Mucosa of descending colon (tissue), 3 donors: Measurements from ENCODE around the gene IGF2R. TPM values are rescaled to one million over a fixed set of nuclear protein-coding genes. Genes with fewer than 3 reads are reported as not detected.

Source experiments
- ATAC-seq: fragments of 200-7000 bp; cut with Tn5 transposase; one replicate; pipeline ENCODE4 v1.9.1; 2020; ENCODE audit warnings: mild to moderate bottlenecking, moderate library complexity
- DNase-seq, 3 donors: peaks; one replicate each; pipeline ENCODE4 v3.0.0-alpha.2; 2020
- H3K36me3 ChIP-seq: fragments of 200-600 bp; one replicate; pipeline ENCODE4 v1.8.0; 2021; ENCODE audit warnings: low read depth, mild to moderate bottlenecking
- H3K4me1 ChIP-seq: fragments of 200-600 bp; one replicate; pipeline ENCODE4 v1.8.0; 2021; ENCODE audit warnings: low read depth, mild to moderate bottlenecking
- H3K4me3 ChIP-seq: fragments of 200-600 bp; one replicate; pipeline ENCODE4 v1.8.0; 2021; ENCODE audit warnings: mild to moderate bottlenecking
- H3K9me3 ChIP-seq: fragments of 200-600 bp; one replicate; pipeline ENCODE4 v1.8.0; 2021; ENCODE audit warnings: mild to moderate bottlenecking
- intact Hi-C, 2 donors: fragments of 100-400 bp; cut with DNase I in 1 of 2; cut with micrococcal nuclease in 1 of 2; formaldehyde crosslinking; loops; one replicate each; pipeline versions ENCODE4 v1.11.0 to v1.11.1; 2022; cut with DNase I, micrococcal nuclease
- total RNA-seq, 3 donors: library from RNA; stranded (reverse); fragmentation: NEBNext Ultra II Directional in 2 of 3; extraction: Animal tissue kit (Norgen Biotek cat#: 25700) in 2 of 3; gene quantifications; one replicate each; pipeline versions ENCODE4 v1.2.1 to v1.2.4, GENCODE V29; 2021 to 2023
- TF ChIP-seq, protein P1 (sequence below): fragments of 200-600 bp; IDR thresholded peaks from one replicate; pipeline ENCODE4 v1.8.0; 2022; ENCODE audit warnings: antibody characterized with exemption, mild to moderate bottlenecking
- donor health status: DM: no; HTN: no; CAD: no; lungs with moderate emphysema.
- donor health status: DM: no; HTN: no; CAD: no.
- donor health status: DM: no; HTN: yes; CAD: no.

IGF2R gene
- total RNA-seq, 3 donors from 2014 or later: 97.7 to 112 (median 101) TPM

DNA sequence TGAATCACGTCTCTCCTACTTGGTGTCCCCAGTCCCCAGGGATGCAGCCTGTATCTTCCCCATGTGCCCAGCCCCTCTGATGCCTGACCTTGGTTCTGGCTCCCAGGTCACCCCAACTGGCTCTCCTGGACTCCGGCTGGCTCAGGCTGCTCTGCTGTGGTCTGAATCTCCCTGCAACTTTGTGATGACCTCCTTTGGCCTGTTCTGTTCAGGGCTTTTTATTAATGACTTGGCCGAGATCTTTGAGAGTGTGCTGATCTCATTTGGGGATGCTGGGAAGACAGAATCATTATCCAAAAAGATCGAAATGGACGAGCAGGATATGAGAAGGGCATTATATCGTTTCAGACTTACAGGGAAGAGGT is 67.4 kb downstream of the IGF2R start:
- ATAC-seq (no peak), DNase-seq (no peak)
- TF ChIP-seq, protein P1, sequence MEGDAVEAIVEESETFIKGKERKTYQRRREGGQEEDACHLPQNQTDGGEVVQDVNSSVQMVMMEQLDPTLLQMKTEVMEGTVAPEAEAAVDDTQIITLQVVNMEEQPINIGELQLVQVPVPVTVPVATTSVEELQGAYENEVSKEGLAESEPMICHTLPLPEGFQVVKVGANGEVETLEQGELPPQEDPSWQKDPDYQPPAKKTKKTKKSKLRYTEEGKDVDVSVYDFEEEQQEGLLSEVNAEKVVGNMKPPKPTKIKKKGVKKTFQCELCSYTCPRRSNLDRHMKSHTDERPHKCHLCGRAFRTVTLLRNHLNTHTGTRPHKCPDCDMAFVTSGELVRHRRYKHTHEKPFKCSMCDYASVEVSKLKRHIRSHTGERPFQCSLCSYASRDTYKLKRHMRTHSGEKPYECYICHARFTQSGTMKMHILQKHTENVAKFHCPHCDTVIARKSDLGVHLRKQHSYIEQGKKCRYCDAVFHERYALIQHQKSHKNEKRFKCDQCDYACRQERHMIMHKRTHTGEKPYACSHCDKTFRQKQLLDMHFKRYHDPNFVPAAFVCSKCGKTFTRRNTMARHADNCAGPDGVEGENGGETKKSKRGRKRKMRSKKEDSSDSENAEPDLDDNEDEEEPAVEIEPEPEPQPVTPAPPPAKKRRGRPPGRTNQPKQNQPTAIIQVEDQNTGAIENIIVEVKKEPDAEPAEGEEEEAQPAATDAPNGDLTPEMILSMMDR: no peak
- H3K4me3 ChIP-seq: no peak overlapping the region
- no peaks in the 10 kb centered on the region for H3K9me3 ChIP-seq
- peaks cover 16% of the 10 kb centered on the region for H3K36me3 ChIP-seq
- intact Hi-C loops: no loop called here
- H3K4me1 ChIP-seq: no peaks in the 10 kb centered on the region

DNA sequence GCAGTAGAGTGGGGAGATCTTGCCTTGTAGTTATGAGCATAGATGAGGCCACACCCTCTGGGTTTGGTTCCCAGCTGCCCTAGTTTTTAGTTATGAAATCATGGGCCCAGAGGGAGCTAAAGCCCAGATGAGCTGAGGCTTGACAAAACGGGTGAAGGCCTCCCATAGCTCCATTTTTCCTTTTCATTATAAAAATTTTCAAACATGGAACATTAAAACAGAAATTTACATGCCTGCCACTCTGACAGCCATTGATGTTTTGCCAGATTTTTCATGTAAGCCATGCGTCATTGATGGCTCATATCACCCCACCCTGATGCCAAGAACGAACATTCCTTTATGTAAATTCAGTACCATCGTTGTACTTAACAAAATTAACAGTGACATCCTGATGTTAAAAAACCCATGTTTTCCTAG is 67.9 kb downstream of the IGF2R start:
- no peak for ATAC-seq
- Histone ChIP-seq H3K4me1 (no peaks in the 10 kb centered on the region), H3K36me3 (peaks cover 16% of the 10 kb centered on the region), H3K4me3 (no peak overlapping the region), H3K9me3 (no peaks in the 10 kb centered on the region)
- intact Hi-C loops: no loop called here
- no peak for DNase-seq
- TF ChIP-seq, protein P1: no peak

DNA sequence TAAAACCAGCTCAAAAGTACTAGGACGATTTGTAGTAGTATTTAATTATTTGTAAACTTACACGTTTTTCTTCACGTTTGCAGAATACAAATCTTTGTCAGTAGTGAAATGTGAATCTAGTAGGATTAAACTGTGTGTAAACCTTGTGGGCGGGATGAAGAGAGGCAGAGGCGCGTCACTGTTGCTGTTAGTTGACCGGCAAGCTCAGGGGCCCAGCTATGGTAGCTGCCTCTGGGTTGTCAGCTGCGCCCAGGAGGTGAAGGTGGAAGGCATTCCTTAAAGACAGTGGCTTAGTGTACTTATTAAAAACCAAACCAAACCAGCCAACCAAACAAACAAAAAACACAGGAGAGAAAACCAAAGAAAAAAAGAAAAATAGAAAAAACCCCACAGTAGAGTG is 69.6 kb downstream of the IGF2R start:
- peaks cover 6% of the 10 kb centered on the region for H3K36me3 ChIP-seq
- ATAC-seq: no peak
- H3K9me3 ChIP-seq: no peaks in the 10 kb centered on the region
- intact Hi-C loops: no loop called here
- no peak overlapping the region for H3K4me3 ChIP-seq
- no peak for DNase-seq
- TF ChIP-seq, protein P1: no peak
- H3K4me1 ChIP-seq: no peaks in the 10 kb centered on the region

DNA sequence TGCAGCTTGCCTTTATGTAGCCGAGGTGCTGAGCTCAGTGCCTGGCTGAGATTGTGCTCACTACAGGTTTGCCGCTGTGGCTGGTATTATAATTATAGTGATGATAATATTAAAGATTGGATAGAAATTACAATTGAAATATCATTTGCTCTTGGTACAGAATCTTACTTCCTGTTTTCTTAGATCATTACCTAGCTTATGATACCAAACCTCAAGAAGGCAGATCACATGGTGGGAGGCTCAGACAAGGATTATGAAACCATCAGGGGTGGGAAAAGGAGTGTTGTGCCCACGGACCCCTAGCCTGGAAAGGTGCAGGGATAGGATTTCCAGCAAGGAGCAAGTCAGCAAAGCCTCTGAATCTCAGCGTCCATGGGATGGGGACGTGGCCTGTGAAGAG is 70.6 kb downstream of the IGF2R start:
- no peak for ATAC-seq
- peaks cover 6% of the 10 kb centered on the region for H3K36me3 ChIP-seq

DNA sequence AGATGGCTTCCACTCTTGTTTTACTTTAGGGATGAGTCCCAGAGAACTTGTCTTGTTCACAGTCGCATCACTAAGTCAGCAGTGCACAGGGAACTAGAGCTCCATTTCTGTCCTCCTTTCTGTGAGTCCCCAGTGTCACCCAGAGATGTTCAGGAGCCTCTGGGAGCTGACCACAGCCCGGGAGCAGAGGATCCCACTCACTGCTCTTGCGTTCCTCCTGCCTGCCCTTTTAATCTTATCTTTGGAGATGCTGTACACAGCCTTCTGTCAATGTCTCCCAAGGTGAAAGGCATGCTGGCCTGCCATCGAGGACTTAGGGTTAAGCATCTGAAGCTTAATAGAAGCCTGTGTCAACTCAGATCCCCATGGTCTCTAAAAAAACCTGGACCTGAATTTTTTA is 71.2 kb downstream of the IGF2R start:
- Histone ChIP-seq H3K9me3 (no peaks in the 10 kb centered on the region), H3K4me1 (no peaks in the 10 kb centered on the region), H3K4me3 (no peak overlapping the region), H3K36me3 (no peaks in the 10 kb centered on the region)
- ATAC-seq (no peak), DNase-seq (no peak)
- intact Hi-C loops: no loop called here
- TF ChIP-seq, protein P1: no peak

More for the DNA sequence above, 70.6 kb downstream of the IGF2R start:
- DNase-seq: no peak
- intact Hi-C loops: no loop called here
- no peaks in the 10 kb centered on the region for H3K4me1 ChIP-seq
- no peak overlapping the region for H3K4me3 ChIP-seq
- no peaks in the 10 kb centered on the region for H3K9me3 ChIP-seq
- TF ChIP-seq, protein P1: no peak
